HUES64 (cell line): Measurements from ENCODE around the gene SPTB. TPM values are rescaled to one million over a fixed set of nuclear protein-coding genes. Genes with fewer than 3 reads are reported as not detected.

Experiments
- H3K27ac ChIP-seq: 2 replicates; pipeline ENCODE4 v1.7.0; 2013; ENCODE audit warnings: low read depth, low read length, inconsistent platforms
- H3K27me3 ChIP-seq: 2 replicates; pipeline ENCODE4 v1.6.1; 2013; ENCODE audit warnings: mild to moderate bottlenecking, low read length; ENCODE audit not compliant: insufficient read depth
- H3K36me3 ChIP-seq: 2 replicates; pipeline ENCODE4 v1.6.1; 2013; ENCODE audit warnings: mild to moderate bottlenecking, low read length; ENCODE audit not compliant: insufficient read depth
- H3K4me1 ChIP-seq: 2 replicates; pipeline ENCODE4 v1.6.1; 2013; ENCODE audit warnings: mild to moderate bottlenecking, low read length, moderate library complexity; ENCODE audit not compliant: insufficient read depth
- H3K4me3 ChIP-seq: 2 replicates; pipeline ENCODE4 v1.5.1; 2013; ENCODE audit warnings: mild to moderate bottlenecking, low read length, moderate library complexity
- H3K9ac ChIP-seq: 2 replicates; pipeline ENCODE4 v1.6.1; 2013; ENCODE audit warnings: mild to moderate bottlenecking, low read depth, low read length
- H3K9me3 ChIP-seq: 2 replicates; pipeline ENCODE4 v1.6.1; 2013; ENCODE audit warnings: low read depth, low read length; ENCODE audit not compliant: insufficient read depth
- WGBS: fragments of 150-250, 120-280 bp; methylation state at CpG from one replicate; pipeline ENCODE4 v1.1.7; 2013; ENCODE audit warnings: missing lambda C conversion rate; 5-methylcytosine and 5-hydroxymethylcytosine counted together
- polyA plus RNA-seq, 2 experiments: library from polyadenylated mRNA; stranded (reverse); fragments of 50-300 nt; gene quantifications; one replicate each; pipeline ENCODE4 v1.2.3, GENCODE V29; 2013

The SPTB gene
- 0.40 TPM for polyA plus RNA-seq (2013, experiment 1 of 2)
- 0.57 TPM for polyA plus RNA-seq (2013, experiment 2 of 2)

- peak within 1 kb of the TSS; percentile 41; the same call in 1 of the 2 replicates for H3K27ac ChIP-seq
- peaks cover 8% of the 10 kb centered on the region for H3K4me1 ChIP-seq
- WGBS = under 1% methylated on average over 61 of the region's 61 CpGs
- H3K9me3 ChIP-seq = no peaks in the 10 kb centered on the region
- peaks cover 90% of the 10 kb centered on the region for H3K27me3 ChIP-seq
- H3K4me3 ChIP-seq = peak within 1 kb of the TSS; percentile 58
- H3K9ac ChIP-seq = peak within 1 kb of the TSS; percentile 28; the same call in 1 of the 2 replicates
- H3K36me3 ChIP-seq = no peaks in the 10 kb centered on the region
These were observed at the start of gene SPTB for GRCh38 chr14:64879635-64880220. Gene SPTB, minus strand, starts transcription at chr14:64879907. Its CDS starts 56,813 bp downstream, at chr14:64823094.

DNA sequence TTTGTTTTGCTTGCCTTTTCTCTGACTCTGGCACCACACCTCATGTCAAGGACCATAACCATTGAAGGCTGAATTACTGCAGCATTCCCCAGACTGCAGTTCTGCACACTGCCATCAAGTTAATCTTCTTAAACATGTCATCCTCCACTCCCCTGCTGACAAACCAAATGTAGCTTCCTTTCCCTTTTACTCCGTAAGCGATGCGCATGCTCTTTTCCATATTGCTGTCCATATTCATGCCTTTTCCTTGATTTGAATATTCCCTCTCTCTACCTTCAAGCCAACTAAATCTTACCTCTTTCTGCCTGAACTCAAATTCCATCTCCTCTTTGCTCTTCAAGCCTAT is 49.3 kb upstream of the SPTB start:
- WGBS = 92% methylated on average over 3 of the region's 3 CpGs
- no peak overlapping the region for H3K27ac ChIP-seq
- no peak overlapping the region for H3K4me3 ChIP-seq
- H3K9ac ChIP-seq = no peak overlapping the region
- no peaks in the 10 kb centered on the region for H3K27me3 ChIP-seq
- no peaks in the 10 kb centered on the region for H3K4me1 ChIP-seq
- H3K9me3 ChIP-seq = no peaks in the 10 kb centered on the region
- H3K36me3 ChIP-seq = peaks cover 87% of the 10 kb centered on the region

DNA sequence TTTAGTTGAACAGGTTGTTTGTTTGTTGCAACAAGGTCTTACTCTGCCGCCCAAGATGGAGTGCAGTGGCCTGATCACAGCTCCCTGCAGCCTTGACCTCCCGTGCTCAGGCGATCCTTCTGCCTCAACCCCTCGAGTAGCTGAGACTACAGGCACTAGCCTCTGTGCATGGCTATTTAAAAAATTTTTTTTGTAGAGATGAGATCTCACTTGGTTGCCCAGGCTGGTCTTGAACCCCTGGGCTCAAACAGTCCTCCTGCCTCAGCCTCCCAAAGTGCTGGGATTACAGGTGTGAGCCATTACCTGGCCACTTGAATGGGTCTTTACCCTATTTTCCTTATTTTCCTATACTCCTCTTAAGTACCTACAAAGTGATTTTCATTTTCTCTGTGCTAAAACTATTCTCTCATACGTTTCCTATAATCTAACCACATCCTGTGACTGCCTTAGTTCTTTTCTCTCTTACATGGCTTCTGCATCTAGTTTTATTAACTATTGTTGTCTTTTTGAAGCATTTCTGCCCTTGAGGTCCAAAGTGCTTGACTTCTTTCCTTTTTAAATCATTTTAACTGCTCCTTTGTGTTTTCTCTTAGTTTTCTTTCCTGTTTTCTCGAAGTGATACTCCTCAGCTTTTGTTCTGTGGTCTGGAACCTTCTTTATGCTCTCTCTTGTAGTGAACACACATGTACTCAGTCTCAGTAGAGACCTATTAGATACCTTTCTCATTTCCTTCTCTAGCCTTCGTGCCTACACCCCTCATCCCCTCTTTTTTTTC is 48.7 kb upstream of the SPTB start:
- Histone ChIP-seq H3K27me3 (no peaks in the 10 kb centered on the region), H3K36me3 (peaks cover 87% of the 10 kb centered on the region), H3K9me3 (no peaks in the 10 kb centered on the region), H3K4me3 (no peak overlapping the region), H3K27ac (no peak overlapping the region), H3K4me1 (no peaks in the 10 kb centered on the region), H3K9ac (no peak overlapping the region)
- 92% methylated on average over 7 of the region's 7 CpGs for WGBS

DNA sequence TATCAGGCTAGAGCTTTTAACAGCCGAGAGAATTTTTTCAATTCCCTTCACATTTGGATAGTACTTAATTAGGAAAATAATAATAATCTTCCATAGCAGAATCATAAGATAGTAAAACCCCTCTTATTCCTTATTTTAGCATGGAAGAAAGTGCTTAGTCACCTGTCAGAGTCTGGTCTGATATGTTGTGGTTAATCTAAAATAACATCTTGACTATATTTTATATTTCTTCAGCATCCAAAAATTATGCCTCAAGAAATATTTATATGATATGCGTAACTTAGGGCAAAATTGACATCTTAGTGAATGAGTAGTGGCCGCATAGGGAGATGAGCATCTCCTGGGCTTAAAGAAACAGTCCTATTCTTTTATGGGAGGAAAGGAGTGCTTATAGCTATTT is 47.3 kb upstream of the SPTB start:
- no peak overlapping the region for H3K27ac ChIP-seq
- no peaks in the 10 kb centered on the region for H3K4me1 ChIP-seq
- no peak overlapping the region for H3K9ac ChIP-seq
- WGBS = 65% methylated on average over 2 of the region's 3 CpGs
- H3K9me3 ChIP-seq = no peaks in the 10 kb centered on the region
- H3K4me3 ChIP-seq = no peak overlapping the region
- H3K27me3 ChIP-seq = no peaks in the 10 kb centered on the region
- peaks cover 73% of the 10 kb centered on the region for H3K36me3 ChIP-seq

DNA sequence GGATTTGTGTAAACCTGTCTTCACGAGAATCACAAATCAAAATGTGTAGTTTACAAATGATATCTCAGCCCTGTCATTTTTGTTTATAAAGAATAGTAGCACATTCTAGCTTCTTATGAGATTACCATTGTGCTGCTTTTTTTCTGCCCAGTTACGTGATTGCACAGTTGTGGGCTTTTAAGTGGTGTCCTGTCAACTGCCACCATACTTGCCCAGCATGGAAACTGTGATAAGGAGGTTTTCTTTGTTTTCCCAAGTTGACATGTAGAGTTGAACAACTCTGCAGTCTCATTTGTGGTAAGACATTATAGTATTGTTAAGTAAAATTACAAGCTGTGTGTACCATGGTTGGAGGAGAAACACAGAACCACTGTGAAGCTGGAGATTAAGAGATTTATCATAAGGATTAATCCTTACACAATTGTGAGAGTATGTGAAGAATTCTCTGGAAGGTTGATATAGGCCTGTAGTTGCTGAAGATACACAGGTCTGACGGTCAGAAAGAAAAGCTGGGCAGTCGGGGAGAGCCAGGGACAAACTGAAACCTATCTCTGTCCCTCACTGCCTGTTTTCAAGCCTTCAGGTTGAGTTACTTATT is 46.8 kb upstream of the SPTB start:
- H3K36me3 ChIP-seq = peaks cover 69% of the 10 kb centered on the region
- H3K27me3 ChIP-seq = no peaks in the 10 kb centered on the region
- H3K27ac ChIP-seq = no peak overlapping the region
- WGBS = 84% methylated on average over 4 of the region's 4 CpGs
- no peaks in the 10 kb centered on the region for H3K9me3 ChIP-seq
- H3K4me3 ChIP-seq = no peak overlapping the region
- no peak overlapping the region for H3K9ac ChIP-seq
- no peaks in the 10 kb centered on the region for H3K4me1 ChIP-seq

DNA sequence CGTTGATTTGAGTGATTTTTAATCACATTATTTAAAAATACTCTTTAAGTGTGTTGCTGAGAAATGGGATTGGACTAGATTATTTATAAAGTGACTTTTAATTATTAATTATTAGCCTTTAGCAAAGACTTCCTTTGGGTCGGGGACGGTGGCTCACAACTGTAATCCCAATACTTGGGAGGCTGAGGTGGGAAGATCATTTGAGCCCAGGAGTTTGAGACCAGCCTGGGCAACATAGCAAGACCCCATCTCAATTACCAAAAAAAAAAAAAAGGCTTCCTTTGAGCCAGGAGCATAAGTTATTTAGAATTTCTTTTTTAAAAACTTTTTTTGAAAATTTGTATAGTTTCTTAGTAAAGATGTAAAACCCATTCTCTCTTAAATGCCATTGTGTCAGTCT is 43.3 kb upstream of the SPTB start:
- no peaks in the 10 kb centered on the region for H3K27me3 ChIP-seq
- no peaks in the 10 kb centered on the region for H3K9me3 ChIP-seq
- no CpG with 5 or more reads among the region's 3 CpGs for WGBS
- H3K4me3 ChIP-seq = no peak overlapping the region
- no peak overlapping the region for H3K9ac ChIP-seq
- H3K36me3 ChIP-seq = peaks cover 47% of the 10 kb centered on the region
- H3K4me1 ChIP-seq = no peaks in the 10 kb centered on the region
- no peak overlapping the region for H3K27ac ChIP-seq

DNA sequence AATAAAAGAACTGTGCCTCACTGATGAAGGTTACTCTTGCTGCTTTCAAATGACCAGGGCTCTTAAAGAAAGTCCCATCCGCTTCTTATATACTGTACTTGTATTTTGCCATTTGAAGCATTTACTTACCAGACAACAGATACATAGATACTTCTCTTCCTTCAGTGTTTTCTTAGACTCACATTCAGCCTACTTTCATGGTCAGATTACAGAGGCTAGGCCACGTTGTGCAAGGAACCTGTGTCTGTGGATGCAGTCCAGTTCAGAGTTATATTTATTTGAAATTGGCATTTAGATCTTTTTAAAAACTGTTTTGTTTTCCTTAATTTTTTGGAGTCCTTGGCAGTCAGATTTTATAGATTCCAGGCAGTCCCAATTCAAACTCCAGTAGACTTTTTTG is 40.8 kb upstream of the SPTB start:
- Histone ChIP-seq H3K4me1 (peaks cover 4% of the 10 kb centered on the region), H3K36me3 (peaks cover 23% of the 10 kb centered on the region)
- 80% methylated on average over 2 of the region's 2 CpGs for WGBS

GRCh38 chr14:64919618-64920017 is 39.9 kb upstream of the SPTB start:
- WGBS = 87% methylated on average over 5 of the region's 5 CpGs

More for the DNA sequence above, 40.8 kb upstream of the SPTB start:
- Histone ChIP-seq H3K9ac (no peak overlapping the region), H3K27ac (no peak overlapping the region), H3K9me3 (no peaks in the 10 kb centered on the region), H3K27me3 (no peaks in the 10 kb centered on the region), H3K4me3 (no peak overlapping the region)

DNA sequence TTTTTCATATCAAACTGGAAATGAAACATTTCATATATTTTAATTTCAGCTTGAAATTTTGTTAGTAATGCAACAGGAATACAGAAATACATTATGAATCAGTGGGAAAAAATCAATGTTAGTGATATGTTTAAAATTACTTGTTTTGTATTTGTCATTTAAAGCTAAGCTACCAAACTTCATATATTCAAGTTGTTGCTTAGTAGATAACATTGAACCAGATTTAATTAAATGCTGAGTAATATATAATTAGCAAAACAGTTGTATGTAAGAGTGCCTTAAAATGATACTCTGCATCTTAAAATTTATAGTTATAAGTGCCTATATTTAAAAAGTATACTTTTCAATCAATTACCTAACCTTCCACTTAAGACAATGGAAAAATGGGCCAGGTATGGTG is 39.5 kb upstream of the SPTB start:
- Histone ChIP-seq H3K9ac (no peak overlapping the region), H3K4me1 (peaks cover 10% of the 10 kb centered on the region), H3K36me3 (peaks cover 11% of the 10 kb centered on the region), H3K27ac (no peak overlapping the region), H3K4me3 (no peak overlapping the region), H3K9me3 (no peaks in the 10 kb centered on the region), H3K27me3 (no peaks in the 10 kb centered on the region)

More at GRCh38 chr14:64919618-64920017, 39.9 kb upstream of the SPTB start:
- Histone ChIP-seq H3K9ac (no peak overlapping the region), H3K36me3 (peaks cover 15% of the 10 kb centered on the region), H3K4me3 (no peak overlapping the region), H3K9me3 (no peaks in the 10 kb centered on the region), H3K27me3 (no peaks in the 10 kb centered on the region), H3K4me1 (peaks cover 10% of the 10 kb centered on the region), H3K27ac (no peak overlapping the region)

DNA sequence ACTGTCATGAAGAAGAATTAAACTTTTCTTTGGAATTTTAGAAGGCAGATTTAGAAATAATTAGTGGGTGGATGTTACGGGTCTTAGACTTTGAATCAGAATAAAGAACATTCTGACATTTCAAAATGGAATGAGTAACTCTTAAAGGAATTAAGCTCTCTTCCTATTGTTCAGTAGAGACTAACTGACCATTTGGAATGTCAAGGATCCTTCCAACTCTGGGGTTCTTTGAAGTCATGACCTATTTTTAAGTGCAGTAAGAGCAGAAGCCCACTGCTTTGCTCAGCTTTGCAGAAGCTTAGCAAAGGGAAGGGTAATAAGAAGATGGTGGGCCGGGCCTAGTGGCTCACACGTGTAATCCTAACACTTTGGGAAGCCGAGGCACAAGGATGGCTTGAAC is 38.5 kb upstream of the SPTB start:
- Histone ChIP-seq H3K36me3 (peaks cover 4% of the 10 kb centered on the region; the same call in 1 of the 2 replicates), H3K27ac (no peak overlapping the region), H3K27me3 (no peaks in the 10 kb centered on the region), H3K4me3 (no peak overlapping the region), H3K9ac (no peak overlapping the region), H3K4me1 (peaks cover 10% of the 10 kb centered on the region), H3K9me3 (no peaks in the 10 kb centered on the region)
- WGBS = 91% methylated on average over 4 of the region's 4 CpGs

- Histone ChIP-seq H3K9me3 (no peaks in the 10 kb centered on the region), H3K4me3 (peak overlapping the region; percentile 91), H3K9ac (no peak overlapping the region), H3K27me3 (no peaks in the 10 kb centered on the region), H3K27ac (no peak overlapping the region), H3K36me3 (no peaks in the 10 kb centered on the region), H3K4me1 (peaks cover 10% of the 10 kb centered on the region)
- WGBS = 100% methylated on average over 1 of the region's 2 CpGs
These were observed 36.1 kb upstream of the SPTB start for GRCh38 chr14:64915797-64916196.
